ENCODE results near the gene ZNF280B. TPM values are rescaled to one million over a fixed set of nuclear protein-coding genes. Genes with fewer than 3 reads are reported as not detected.

ZNF280B gene
- total RNA-seq, 2 donors from 2014 or later: 10.9 to 15.3 TPM

GRCh38 chr22:22531770-22532546, 23.4 kb upstream of the ZNF280B start:
- Mint-ChIP-seq H3K27me3 (ENCODE audit: insufficient read depth) (peaks cover 48% of the 10 kb centered on the region), H3K27ac (no peak overlapping the region), H3K4me1 (no peaks in the 10 kb centered on the region), H3K9me3 (no peaks in the 10 kb centered on the region), H3K4me3 (no peak overlapping the region), H3K36me3 (ENCODE audit: low read depth) (no peaks in the 10 kb centered on the region)
- H3K4me1 ChIP-seq (ENCODE audit: control insufficient read depth, insufficient read depth, low read length): no peaks in the 10 kb centered on the region
- peaks cover 9% of the 10 kb centered on the region for H3K27me3 ChIP-seq (ENCODE audit: control insufficient read depth, insufficient read depth, low read length, poor library complexity, severe bottlenecking)
- WGBS, 2 experiments (ENCODE audit: insufficient coverage in 1 of 2, insufficient read length in 1 of 2): 91 to 97% methylated on average over 5 to 6 of the region's 7 CpGs
- no peaks in the 10 kb centered on the region for H3K9me3 ChIP-seq (ENCODE audit: control insufficient read depth, low read length)
- no peak overlapping the region for H3K4me3 ChIP-seq (ENCODE audit: low read length)
- H3K36me3 ChIP-seq (ENCODE audit: control insufficient read depth, insufficient read depth, low read length): no peaks in the 10 kb centered on the region
- DNase-seq: no peak
- TF ChIP-seq CTCF (conservative IDR thresholded peaks at IDR 0.05): no peak
- H3K9ac ChIP-seq (ENCODE audit: extremely low read depth, low read length, poor library complexity, severe bottlenecking): no peak overlapping the region
- no peak overlapping the region for H3K27ac ChIP-seq (ENCODE audit: low read depth, low read length)

- Histone ChIP-seq H3K4me3 (ENCODE audit: low read length) (no peak overlapping the region), H3K4me1 (ENCODE audit: control insufficient read depth, insufficient read depth, low read length) (no peaks in the 10 kb centered on the region), H3K36me3 (ENCODE audit: control insufficient read depth, insufficient read depth, low read length) (no peaks in the 10 kb centered on the region), H3K27me3 (ENCODE audit: control insufficient read depth, insufficient read depth, low read length, poor library complexity, severe bottlenecking) (no peaks in the 10 kb centered on the region), H3K9me3 (ENCODE audit: control insufficient read depth, low read length) (no peaks in the 10 kb centered on the region), H3K27ac (ENCODE audit: low read depth, low read length) (no peak overlapping the region), H3K9ac (ENCODE audit: extremely low read depth, low read length, poor library complexity, severe bottlenecking) (no peak overlapping the region)
- Mint-ChIP-seq H3K27ac (no peak overlapping the region), H3K9me3 (no peaks in the 10 kb centered on the region), H3K27me3 (ENCODE audit: insufficient read depth) (peaks cover 52% of the 10 kb centered on the region), H3K36me3 (ENCODE audit: low read depth) (no peaks in the 10 kb centered on the region), H3K4me3 (no peak overlapping the region), H3K4me1 (no peaks in the 10 kb centered on the region)
- TF ChIP-seq CTCF (conservative IDR thresholded peaks at IDR 0.05): no peak
- 80 to 83% methylated on average over 2 of the region's 2 CpGs for WGBS, 2 experiments (ENCODE audit: insufficient coverage in 1 of 2, insufficient read length in 1 of 2)
- DNase-seq: no peak
Observed at GRCh38 chr22:22528780-22529179, 20.2 kb upstream of the ZNF280B start.

GRCh38 chr22:22527312-22527711, 18.8 kb upstream of the ZNF280B start:
- Mint-ChIP-seq H3K9me3 (peaks cover 3% of the 10 kb centered on the region), H3K27ac (no peak overlapping the region), H3K4me1 (no peaks in the 10 kb centered on the region), H3K4me3 (no peak overlapping the region), H3K36me3 (ENCODE audit: low read depth) (no peaks in the 10 kb centered on the region), H3K27me3 (ENCODE audit: insufficient read depth) (peaks cover 52% of the 10 kb centered on the region)
- Histone ChIP-seq H3K4me3 (ENCODE audit: low read length) (no peak overlapping the region), H3K9me3 (ENCODE audit: control insufficient read depth, low read length) (no peaks in the 10 kb centered on the region), H3K4me1 (ENCODE audit: control insufficient read depth, insufficient read depth, low read length) (no peaks in the 10 kb centered on the region), H3K9ac (ENCODE audit: extremely low read depth, low read length, poor library complexity, severe bottlenecking) (no peak overlapping the region), H3K27me3 (ENCODE audit: control insufficient read depth, insufficient read depth, low read length, poor library complexity, severe bottlenecking) (no peaks in the 10 kb centered on the region), H3K36me3 (ENCODE audit: control insufficient read depth, insufficient read depth, low read length) (no peaks in the 10 kb centered on the region), H3K27ac (ENCODE audit: low read depth, low read length) (no peak overlapping the region)
- 69 to 90% methylated on average over 2 to 4 of the region's 5 CpGs for WGBS, 2 experiments (ENCODE audit: insufficient coverage in 1 of 2, insufficient read length in 1 of 2)
- no peak for TF ChIP-seq CTCF (conservative IDR thresholded peaks at IDR 0.05)
- DNase-seq: no peak
